Hair follicular keratinocyte (primary cell): ENCODE results near the gene ZAR1. TPM values are rescaled to one million over a fixed set of nuclear protein-coding genes. Genes with fewer than 3 reads are reported as not detected.

ENCODE experiments used
- total RNA-seq: library from RNA; depleted of rRNA; stranded (reverse); fragments of >200 nt; gene quantifications from 2 replicates; pipeline ENCODE4 v1.2.3, GENCODE V29; 2015

Gene ZAR1
- not detected in 2 replicates for total RNA-seq

GRCh38 chr4:48490012-48490679 is at the start of gene ZAR1:
TSS of gene ZAR1 (plus strand) at chr4:48490252. CDS start at chr4:48490292, 40 bp downstream.

GRCh38 chr4:48483006-48483776 is 6.9 kb upstream of the ZAR1 start, which contains the start of gene SLC10A4:
TSS of gene SLC10A4 (plus strand) at chr4:48483343. CDS start at chr4:48483562, 219 bp downstream.

Other genes with a start within 250 kb of the ZAR1 start
- gene TEC, start 220.4 kb upstream of the ZAR1 start, total RNA-seq: 0.08 TPM in 1 of 2 replicates, not detected in the other
- gene SLAIN2, start 148.7 kb upstream of the ZAR1 start, total RNA-seq: 34.3 and 38.3 TPM in 2 replicates
- gene SLC10A4, start 6.9 kb upstream of the ZAR1 start, total RNA-seq: not detected in 2 replicates